Measurements from ENCODE around the gene AGAP1. TPM values are rescaled to one million over a fixed set of nuclear protein-coding genes. Genes with fewer than 3 reads are reported as not detected.

The AGAP1 gene
- total RNA-seq, 1 donor from 2014 or later, result 17.5 TPM

- no peak for TF ChIP-seq CTCF (conservative IDR thresholded peaks at IDR 0.05; ENCODE audit: low read depth, low read length)
- H3K4me3 ChIP-seq (ENCODE audit: low read depth, low read length), result no peak overlapping the region
- no peak for DNase-seq (ENCODE audit: low read depth)
These were observed 532.0 kb downstream of the AGAP1 start for GRCh38 chr2:236025892-236026291.

DNA sequence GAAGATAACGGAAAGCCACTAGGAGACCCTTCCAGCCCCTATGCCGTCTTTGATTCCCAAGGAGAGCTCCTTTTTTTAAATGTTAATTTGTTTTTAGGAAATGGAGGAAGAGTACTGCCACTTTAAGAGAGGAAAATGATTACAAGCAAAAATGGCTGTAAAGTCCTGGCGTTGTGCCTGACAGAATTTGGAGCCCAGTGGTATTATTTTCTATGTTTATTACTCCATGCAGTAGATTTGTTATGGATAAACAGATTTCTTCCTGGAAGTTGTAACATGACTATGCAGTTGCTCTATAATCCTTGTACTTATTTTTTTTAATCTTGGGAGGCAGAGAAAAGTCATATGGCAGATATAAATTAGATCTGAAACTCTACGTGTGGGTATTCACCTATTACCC lies 533.0 kb downstream of the AGAP1 start:
- TF ChIP-seq CTCF (conservative IDR thresholded peaks at IDR 0.05; ENCODE audit: low read depth, low read length), result no peak
- no peak for DNase-seq (ENCODE audit: low read depth)
- H3K4me3 ChIP-seq (ENCODE audit: low read depth, low read length), result no peak overlapping the region

- DNase-seq (ENCODE audit: low read depth), result no peak
- TF ChIP-seq CTCF (conservative IDR thresholded peaks at IDR 0.05; ENCODE audit: low read depth, low read length), result no peak
- no peak overlapping the region for H3K4me3 ChIP-seq (ENCODE audit: low read depth, low read length)
These were observed 534.2 kb downstream of the AGAP1 start for GRCh38 chr2:236028066-236028465.

DNA sequence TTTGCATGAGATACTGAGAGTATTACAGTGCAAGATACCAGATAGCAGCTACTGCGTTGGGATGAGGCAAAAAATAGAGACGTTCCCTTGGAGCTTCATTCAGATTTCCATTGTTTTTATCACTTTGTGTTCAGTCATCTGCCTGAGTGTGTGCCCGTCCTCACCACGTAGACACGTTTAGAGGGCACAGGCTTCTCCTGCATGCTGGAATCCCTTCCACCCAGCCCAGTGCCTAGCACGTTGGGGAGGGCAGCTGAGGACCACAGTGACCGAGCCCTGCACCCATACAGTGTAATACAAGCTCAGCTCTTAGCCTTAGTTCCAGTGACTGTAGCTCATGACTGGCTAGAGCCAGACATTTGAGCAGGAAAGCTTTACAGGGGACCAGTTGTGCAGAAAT lies 539.6 kb downstream of the AGAP1 start:
- no peak for TF ChIP-seq CTCF (conservative IDR thresholded peaks at IDR 0.05; ENCODE audit: low read depth, low read length)
- DNase-seq (ENCODE audit: low read depth), result no peak

DNA sequence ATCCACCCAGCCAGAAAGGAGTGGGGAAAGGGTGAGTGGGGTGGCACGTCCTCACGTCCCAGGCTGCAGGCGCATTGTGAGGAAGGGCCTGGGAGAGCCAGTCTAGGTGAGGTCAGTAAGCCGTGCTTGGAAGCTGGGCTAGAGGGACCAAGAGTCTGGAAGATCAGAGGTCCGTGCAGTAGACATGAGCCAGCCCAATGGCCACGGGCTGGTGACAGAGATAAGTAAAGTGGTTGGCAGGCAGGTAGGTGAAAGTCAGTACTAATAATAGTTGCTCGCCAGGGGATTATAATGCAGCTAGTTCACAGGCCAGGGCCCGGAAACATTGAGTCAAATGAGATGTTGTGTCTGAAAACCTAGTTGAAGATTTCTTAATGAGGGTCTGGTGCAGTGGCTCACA lies 541.1 kb downstream of the AGAP1 start:
- no peak for TF ChIP-seq CTCF (conservative IDR thresholded peaks at IDR 0.05; ENCODE audit: low read depth, low read length)
- no peak overlapping the region for H3K4me3 ChIP-seq (ENCODE audit: low read depth, low read length)
- DNase-seq (ENCODE audit: low read depth), result no peak

More for the DNA sequence above, 539.6 kb downstream of the AGAP1 start:
- no peak overlapping the region for H3K4me3 ChIP-seq (ENCODE audit: low read depth, low read length)

GRCh38 chr2:236036045-236036444 lies 542.2 kb downstream of the AGAP1 start:
- DNase-seq (ENCODE audit: low read depth), result no peak
- H3K4me3 ChIP-seq (ENCODE audit: low read depth, low read length), result no peak overlapping the region
- no peak for TF ChIP-seq CTCF (conservative IDR thresholded peaks at IDR 0.05; ENCODE audit: low read depth, low read length)

DNA sequence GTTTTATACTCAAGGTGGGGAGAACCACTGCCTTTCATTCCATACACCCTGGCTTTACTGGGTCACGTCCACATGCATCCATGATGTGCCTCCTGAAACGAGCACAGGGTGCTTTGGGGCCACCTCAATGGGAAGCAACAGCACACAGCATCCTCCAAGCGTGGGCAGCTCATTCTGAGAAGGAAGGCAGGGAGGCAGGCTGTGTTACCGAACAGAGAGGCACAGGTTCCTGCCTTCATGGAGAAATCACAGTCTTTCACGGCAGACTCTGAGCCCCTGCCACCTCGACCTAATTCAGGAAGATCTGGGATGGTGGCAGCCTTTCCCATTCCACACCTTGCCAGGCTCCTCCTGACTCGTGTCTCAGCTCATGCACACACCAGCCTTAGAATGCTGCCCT lies 544.3 kb downstream of the AGAP1 start:
- TF ChIP-seq CTCF (conservative IDR thresholded peaks at IDR 0.05; ENCODE audit: low read depth, low read length), result no peak
- H3K4me3 ChIP-seq (ENCODE audit: low read depth, low read length), result no peak overlapping the region
- no peak for DNase-seq (ENCODE audit: low read depth)

Measured in epithelial cell of proximal tubule (primary cell).